Kidney tubule cell (primary cell): ENCODE measurements around the gene APOL2.
"Not testable (repeated sequence)": the region's sequence is repeated elsewhere in the genome, so short reads cannot be mapped to it uniquely, and the experiment has no call there.

Source experiments
- DNase-seq: peaks from one replicate; pipeline ENCODE4 v3.0.0-alpha.2; 2018; ENCODE audit warnings: low spot score

The APOL2 gene, protein sequence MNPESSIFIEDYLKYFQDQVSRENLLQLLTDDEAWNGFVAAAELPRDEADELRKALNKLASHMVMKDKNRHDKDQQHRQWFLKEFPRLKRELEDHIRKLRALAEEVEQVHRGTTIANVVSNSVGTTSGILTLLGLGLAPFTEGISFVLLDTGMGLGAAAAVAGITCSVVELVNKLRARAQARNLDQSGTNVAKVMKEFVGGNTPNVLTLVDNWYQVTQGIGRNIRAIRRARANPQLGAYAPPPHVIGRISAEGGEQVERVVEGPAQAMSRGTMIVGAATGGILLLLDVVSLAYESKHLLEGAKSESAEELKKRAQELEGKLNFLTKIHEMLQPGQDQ

DNA sequence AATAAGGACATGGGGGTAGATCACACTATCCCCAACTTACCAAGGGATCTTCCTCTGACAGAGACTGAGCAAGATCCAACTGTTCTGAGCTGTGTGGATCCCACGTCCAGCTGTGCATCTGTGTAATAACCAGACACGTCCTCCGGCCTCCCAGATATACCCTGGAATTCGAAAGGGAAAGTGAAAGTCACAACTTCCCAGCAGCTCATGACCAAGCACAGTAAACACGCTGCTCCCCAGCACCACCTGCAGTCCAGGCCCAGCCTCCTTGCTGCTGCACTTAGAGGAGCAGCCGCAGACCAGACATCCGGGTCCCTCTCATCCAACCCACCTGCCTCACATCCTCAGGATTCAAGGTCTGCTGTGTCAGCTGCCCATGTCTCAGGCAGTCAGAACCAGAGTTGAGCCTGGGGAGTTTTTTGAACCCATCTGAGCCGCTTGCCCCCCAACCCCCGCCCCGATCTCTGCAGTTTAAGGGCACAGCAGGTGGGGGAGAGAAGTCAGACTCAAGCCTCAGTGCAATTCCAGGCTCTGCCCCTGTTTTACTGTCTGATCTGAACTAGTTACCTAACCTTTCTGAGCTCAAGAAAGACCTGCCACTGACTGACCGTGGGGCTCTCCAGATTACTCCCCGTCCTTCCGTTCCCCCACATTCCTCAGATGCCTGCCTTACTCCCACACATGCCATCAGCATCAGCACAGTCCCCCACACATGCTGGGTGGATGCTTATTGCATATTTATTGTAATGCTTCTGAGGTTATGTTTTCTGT lies at the start of gene APOL2:
TSS of gene APOL2 (minus strand) at position 127 of the 771 bp plus-strand sequence. CDS start 6,365 bp downstream, outside the sequence.
- DNase-seq, result peak; percentile 95

- no peak for DNase-seq
Observed at GRCh38 chr22:36288571-36289405, 49.5 kb upstream of the APOL2 start.

GRCh38 chr22:36287881-36288515 lies 48.7 kb upstream of the APOL2 start:
- DNase-seq, result no peak

GRCh38 chr22:36286096-36286957 lies 47.0 kb upstream of the APOL2 start:
- DNase-seq, result peak; percentile 69

- DNase-seq, result no peak
Observed at GRCh38 chr22:36285545-36285944, 46.2 kb upstream of the APOL2 start.

GRCh38 chr22:36285017-36285416 lies 45.7 kb upstream of the APOL2 start:
- no peak for DNase-seq

- no peak for DNase-seq
Observed at GRCh38 chr22:36284171-36284571, 44.8 kb upstream of the APOL2 start.

DNA sequence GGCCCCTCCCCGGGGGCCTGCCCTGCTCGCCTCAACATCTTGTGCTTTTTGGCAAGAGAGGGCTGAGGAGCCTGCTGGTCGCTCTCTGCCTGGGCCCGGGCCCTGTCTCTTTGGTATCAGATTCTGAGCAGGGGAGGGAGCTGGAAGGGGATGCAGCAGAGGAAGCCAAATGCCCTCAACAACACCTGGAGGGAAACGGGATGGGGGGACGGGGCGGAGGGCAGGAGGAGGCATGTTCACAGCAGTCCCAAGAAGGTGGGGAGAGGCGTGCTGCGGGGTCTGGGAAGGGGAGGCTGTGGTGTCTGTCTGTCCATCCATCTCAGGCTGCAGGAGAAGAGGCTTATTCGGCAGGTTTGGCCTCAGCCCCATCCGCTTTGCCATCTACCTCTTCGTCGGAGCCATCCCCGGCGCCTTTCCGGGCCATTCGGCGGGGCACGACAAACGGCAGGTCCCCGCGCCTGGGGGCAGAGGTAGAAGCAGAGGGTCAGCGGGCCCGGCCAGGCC lies 43.1 kb upstream of the APOL2 start:
- no peak for DNase-seq

DNA sequence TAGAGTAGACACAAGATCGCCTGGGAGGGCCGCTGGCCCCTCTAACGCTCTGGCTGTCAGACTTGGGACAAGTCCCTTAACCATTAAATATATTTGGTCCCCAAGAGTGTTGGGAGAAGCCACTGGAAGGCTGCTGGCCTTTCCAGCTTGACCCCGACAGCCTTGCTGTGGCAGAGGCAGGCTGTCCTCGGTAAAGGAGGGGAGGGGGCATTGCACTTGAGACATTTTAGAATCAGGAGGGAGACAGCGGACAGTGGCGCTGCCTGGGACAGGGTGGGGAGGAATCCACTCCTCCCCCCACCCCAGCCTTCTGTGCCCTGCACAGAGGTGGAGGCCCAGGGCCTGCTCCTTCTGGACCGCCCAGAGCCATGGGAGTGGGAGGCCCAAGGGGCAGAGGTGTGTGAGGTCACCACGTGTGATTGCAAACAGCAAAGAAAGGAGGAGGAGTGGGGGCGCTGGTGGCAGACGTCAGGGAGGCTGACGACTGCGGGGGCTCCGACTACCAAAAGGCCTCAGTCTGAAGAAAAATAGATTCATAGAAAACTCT lies 42.5 kb upstream of the APOL2 start:
- no peak for DNase-seq

DNA sequence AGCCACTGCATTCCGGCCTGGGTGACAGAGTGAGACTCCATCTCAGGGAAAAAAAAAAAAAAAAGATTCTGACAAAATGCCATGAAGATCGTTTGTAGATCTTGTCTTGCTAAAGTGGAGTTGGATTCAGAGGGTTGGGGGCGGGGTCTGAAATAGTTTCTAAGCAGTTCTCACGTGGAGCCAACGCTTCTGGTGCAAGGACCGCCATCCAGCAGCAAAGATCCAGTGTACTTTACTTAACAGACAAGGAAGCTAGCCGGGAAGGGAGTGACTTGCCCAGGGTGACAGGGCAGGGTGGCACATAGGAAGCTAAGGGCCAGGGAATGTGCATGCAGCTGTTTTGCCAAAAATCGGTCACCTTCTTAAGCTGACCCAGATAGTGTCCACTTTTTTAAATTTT lies 41.1 kb upstream of the APOL2 start:
- no peak for DNase-seq

- DNase-seq, result no peak
Observed at GRCh38 chr22:36279219-36279666, 39.9 kb upstream of the APOL2 start.

DNA sequence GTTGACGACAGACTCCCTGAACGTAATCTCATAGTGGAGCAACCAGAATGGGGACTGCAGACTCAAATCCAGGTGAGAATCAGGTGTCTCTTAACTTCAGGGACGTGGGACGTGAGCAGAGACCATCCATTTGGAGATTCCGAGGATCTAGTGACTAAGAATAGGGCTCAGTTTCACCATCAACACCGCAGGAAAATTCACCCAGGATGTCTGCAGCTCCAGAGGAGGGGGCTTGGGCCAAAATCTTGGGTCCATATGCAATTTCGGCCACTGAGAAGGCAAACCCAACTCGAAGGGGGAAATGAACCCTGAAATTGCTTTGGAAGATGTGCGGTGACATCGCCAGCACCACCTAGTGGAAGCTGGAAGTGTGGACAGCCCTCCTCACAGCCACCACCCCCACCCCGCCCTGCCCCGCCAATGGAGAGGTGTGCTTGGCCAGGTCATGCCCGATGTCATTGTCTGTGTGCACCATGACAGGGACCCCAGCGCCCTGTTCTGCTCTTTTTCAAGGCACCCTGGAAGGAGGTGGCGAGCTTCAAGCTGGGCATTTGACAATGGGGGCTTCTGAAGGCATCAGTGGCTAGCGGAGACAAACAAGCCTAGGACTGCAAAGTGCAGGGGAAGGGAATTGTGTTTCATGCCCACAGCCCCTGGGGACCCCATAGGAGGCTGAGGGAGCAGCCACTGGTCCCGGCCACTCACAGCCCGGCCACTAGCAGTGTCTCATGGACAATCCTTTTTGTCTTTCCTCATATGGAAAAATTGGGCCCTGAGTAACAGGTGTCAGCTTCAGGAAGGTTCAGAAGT lies 38.4 kb upstream of the APOL2 start:
- DNase-seq, result peak; percentile 75

DNA sequence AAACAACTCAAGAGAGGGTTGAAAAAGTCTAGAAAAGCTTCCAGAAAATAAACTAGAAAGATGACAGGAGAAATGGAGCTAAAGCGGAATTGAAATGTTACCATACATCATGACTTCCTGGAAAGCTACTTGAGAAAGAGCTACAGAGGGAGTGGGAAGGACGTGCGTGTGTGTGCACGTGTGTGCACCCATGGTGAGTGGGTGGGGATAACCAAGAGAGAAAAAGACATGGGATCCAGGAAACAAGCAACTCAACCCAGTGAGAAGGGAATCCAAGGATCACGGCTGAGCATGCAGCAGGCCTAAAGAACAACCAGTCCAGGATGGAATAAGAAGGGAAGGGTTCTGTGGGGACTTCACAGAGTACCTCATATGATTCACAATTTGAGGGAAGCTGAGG lies 35.2 kb upstream of the APOL2 start:
- DNase-seq, result no peak

DNA sequence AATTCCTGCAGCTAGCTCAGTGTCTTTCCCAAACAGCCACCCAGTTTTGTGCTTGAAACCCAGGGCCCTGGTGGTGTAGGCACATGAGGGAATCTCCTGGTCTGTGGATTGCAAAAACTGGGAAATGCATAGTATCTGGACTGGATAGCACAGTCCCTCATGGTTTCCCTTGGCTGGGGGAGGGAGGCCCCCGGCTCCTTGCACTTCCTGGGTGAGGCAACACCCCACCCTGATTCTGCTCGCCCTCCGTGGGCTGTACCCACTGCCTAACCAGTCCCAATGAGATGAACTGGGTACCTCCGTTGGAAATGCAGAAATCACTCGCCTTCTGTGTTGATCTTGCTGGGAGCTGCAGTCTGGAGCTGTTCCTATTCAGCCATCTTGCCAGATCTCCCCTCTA lies 32.6 kb upstream of the APOL2 start:
- DNase-seq, result not testable (repeated sequence)

DNA sequence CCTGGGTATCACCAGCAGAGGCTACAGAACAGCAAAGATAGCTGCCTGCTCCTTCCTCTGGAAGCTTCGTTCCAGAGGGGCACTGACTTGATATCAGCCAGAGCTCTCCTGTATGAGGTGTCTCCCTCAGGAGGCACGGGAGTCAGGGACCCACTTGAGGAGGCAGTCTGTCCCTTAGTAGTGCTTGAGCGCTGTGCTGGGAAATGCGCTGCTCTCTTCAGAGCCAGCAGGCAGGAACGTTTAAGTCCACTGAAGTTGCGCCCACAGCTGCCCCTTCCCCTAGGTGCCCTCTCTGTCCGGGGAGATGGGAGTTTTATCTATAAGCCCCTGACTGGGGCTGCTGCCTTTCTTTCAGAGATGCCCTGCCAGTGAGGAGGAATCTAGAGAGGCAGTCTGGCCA lies 31.9 kb upstream of the APOL2 start:
- DNase-seq, result not testable (repeated sequence)

DNA sequence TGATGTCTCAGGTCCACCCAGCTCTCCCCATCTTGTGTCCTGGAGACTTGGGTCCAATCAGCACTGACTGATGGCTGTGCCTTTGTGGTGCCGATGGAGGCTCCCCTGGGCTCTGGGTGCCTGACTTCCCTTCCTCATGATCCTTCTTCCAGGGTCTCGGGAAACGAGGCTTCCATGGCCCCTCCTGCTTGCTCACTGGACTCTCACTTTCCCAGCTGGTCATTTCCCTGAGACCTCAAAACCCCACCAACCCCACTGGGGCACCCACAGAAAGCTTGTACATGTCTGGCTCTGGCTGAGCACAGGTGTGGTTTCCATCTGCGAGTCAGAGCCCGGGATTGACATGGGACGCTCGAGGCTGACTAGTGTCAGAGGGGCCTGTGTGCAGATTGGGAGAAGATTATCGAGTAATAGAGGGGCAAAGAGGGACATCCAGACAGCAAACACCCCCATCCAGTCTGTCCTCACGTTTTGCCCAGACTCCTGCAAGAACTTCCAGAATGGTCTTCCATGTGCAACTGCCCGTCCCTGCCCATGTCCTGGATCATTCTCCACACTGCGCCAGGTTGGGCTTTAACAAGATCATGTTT lies 28.7 kb upstream of the APOL2 start:
- DNase-seq, result no peak

GRCh38 chr22:36267058-36267457 lies 27.7 kb upstream of the APOL2 start:
- no peak for DNase-seq

GRCh38 chr22:36263886-36264664 lies 24.7 kb upstream of the APOL2 start:
- DNase-seq, result not testable (repeated sequence)
